ENCODE measurements around the gene XAF1.
"Not testable (repeated sequence)": the region's sequence is repeated elsewhere in the genome, so short reads cannot be mapped to it uniquely, and the experiment has no call there.

The XAF1 gene

DNA sequence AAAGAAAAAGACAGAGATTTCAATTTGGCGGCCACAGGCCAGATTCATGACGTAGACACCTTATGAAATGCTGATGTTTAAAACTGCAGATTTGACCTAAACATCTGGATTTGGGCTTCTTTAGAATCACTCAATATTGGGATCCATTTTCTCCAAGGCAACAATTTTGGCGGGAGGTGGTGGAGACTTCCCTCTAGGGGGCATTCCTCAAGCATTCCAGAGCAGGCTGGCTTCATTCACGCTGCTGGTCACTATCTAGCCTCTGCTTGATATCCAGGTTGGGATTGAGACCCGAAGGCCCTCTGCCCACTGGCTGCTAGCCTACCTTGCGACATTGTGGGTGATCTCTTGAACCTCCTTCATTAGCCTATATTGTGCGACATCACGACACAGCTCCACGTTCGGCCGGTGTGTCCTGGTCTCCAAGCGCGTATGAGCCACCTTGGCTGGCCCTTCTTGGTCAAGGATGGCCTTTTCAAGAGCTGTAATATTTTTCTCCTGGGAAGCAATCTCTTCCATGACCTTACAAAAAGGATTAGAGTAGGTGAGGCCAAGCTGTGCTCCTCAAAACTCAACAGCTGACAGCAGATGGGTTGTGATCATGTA, 44.7 kb downstream of the XAF1 start:
- no peak for DNase-seq (ENCODE audit: low read depth)

DNA sequence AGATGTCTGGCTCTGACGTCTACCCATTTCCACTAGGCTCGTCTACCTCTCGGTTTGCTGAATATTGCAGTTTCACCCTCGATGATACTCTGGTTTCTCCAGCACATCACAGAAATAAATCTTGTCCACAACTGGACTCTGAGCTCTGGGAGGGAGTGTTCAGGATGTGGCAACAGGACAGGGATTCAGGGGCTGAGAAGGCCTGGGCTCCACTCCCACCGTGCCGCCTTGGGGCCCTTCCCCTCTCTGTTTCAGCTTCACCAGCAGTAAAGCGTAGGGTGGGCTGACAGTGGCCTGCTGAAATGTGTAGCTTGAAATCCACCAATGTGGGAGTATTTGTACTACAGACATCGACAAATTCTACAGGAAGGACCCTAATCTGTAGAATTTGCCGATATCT, 55.7 kb downstream of the XAF1 start:
- DNase-seq (ENCODE audit: low read depth) = no peak

DNA sequence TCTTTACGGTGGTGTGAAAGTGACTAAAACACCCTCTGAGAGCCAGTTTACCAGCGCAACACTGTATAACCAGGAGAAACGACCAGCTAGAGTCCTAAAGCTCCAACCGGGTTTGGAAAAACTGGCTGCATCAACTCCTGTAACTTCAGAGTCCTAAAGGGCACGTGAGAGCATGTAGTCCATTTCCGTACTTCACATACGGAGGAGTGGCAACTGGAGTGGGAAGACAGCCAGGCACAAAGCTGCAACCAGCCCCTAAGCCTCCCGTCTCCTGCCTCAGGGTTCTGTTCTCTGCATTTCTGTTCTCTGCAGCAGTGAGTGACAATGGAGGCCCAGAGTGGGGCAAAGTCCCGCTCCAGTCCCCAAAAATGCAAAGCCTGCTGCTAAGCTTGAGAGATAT, 56.4 kb downstream of the XAF1 start:
- no peak for DNase-seq (ENCODE audit: low read depth)

DNA sequence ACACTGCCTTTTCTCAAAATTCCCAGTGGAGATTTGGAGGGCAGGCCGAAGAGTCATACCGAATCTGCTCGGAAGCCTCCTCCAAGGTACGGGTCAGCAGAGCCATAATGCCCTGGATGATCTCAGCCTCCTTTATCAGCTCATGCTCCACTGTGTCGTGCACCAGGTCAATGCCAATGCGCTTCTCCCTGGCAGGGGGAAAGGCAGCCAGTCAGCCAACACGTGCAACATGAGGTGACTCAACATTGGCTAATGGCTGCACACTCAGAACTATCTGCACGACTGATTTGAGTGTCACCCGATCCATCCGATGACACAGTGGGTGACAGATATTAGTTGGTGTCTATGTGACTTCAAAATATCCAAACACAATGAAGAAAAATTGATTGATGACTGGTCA, 59.9 kb downstream of the XAF1 start:
- DNase-seq (ENCODE audit: low read depth) = no peak

DNA sequence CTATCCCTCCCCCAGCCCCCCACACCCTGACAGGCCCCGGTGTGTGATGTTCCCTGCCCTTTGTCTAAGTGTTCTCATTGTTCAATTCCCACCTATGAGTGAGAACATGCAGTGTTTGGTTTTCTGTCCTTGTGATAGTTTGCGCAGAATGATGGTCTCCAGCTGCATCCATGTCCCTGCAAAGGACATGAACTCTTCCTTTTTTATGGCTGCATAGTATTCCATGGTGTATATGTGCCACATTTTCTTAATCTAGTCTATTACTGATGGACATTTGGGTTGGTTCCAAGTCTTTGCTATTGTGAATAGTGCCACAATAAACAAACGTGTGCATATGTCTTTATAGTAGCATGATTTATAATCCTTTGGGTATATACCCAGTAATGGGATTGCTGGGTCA, 60.5 kb downstream of the XAF1 start:
- DNase-seq (ENCODE audit: low read depth) = not testable (repeated sequence)

DNA sequence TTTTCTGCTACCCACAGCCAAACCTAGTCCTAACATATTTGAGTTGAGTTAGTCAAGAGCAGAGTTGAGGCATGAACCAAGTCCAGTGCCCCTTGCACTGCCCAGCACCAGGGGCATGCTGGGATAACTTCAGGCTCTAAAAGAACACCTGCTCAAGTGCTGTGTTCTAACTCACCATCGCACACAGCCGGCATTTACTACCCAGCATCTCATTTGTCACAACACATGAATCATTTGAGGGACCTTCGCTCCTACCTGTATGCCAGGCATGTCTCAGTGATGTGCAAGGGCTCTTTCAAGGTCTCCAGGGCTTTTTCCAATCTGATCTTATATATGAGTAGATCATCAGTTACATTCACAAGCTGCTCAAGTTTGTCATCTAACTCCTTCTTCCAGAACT, 63.1 kb downstream of the XAF1 start:
- DNase-seq (ENCODE audit: low read depth) = no peak

DNA sequence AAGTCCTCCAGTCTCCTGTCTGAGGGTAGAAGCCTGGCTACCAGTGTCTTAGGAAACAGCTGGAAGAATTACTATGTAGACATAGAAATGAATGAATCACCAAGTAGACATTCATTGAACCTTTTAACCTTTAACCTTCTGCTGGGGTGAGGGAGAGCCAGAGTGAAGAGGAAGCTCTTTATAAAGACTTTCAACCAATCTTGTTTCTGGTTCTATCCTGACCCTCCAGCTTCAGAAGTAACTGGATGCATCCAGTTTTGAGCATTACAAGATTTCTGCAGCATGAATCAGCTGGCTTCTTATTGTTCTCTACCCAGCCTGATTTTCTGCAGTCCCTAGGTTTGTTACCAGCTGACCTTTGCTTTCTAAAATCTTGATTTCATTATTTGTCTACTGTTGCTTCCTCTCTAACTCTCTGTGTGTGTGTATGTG, 67.2 kb downstream of the XAF1 start:
- DNase-seq (ENCODE audit: low read depth) = peak; percentile 66

Data from GM04503 (cell line).